K562 (cell line): ENCODE data around the gene EEFSEC. TPM values are rescaled to one million over a fixed set of nuclear protein-coding genes. Genes with fewer than 3 reads are reported as not detected.
A peak's percentile ranks its signal among the peaks of the same experiment; 100 is the strongest.

Source experiments
- ARID3A ChIP-seq: IDR thresholded peaks from 2 replicates; pipeline ENCODE4 v1.6.1; 2012; ENCODE audit warnings: low read depth, low read length, improper control_type of control experiment, borderline replicate concordance
- CEBPB ChIP-seq: fragments of 450-650 bp; IDR thresholded peaks from 2 replicates; pipeline ENCODE4 v1.6.1; 2016; ENCODE audit warnings: missing genetic modification characterization, missing compliant biosample characterization
- FOXK2 ChIP-seq, 2 experiments: fragments of 450-650 bp; IDR thresholded peaks in 1 of 2; conservative IDR thresholded peaks in 1 of 2; 2 replicates each; pipeline ENCODE4 v1.6.1; 2016; ENCODE audit warnings: low read depth in 2 of 2, mild to moderate bottlenecking in 1 of 2
- LEF1 ChIP-seq: fragments of 450-650 bp; IDR thresholded peaks from 2 replicates; pipeline ENCODE4 v1.6.1; 2016; ENCODE audit warnings: mild to moderate bottlenecking
- MTA2 ChIP-seq: fragments of 450-650 bp; IDR thresholded peaks from 2 replicates; pipeline ENCODE4 v1.6.1; 2016; ENCODE audit warnings: low read depth
- NBN ChIP-seq: fragments of 450-650 bp; IDR thresholded peaks from 2 replicates; pipeline ENCODE4 v1.6.1; 2016; ENCODE audit warnings: low read depth, mild to moderate bottlenecking
- OTX1 ChIP-seq: fragments of 450-650 bp; formaldehyde crosslinking; IDR thresholded peaks from 2 replicates; pipeline ENCODE4 v1.4.0; 2022; ENCODE audit warnings: mild to moderate bottlenecking
- RAD21 ChIP-seq, 2 experiments: fragments of 250-450 bp in 1 of 2; fragments of 450-650 bp in 1 of 2; sonication (Bioruptor Pico) in 1 of 2; formaldehyde crosslinking in 1 of 2; IDR thresholded peaks in 1 of 2; conservative IDR thresholded peaks in 1 of 2; 2 replicates each; pipeline versions ENCODE4 v1.4.0 to v1.8.0; 2020 to 2022; ENCODE audit warnings: mild to moderate bottlenecking in 2 of 2, moderate library complexity in 1 of 2
- RBFOX2 ChIP-seq: fragments of 200-400 bp; formaldehyde crosslinking; IDR thresholded peaks from 2 replicates; pipeline ENCODE4 v1.6.1; 2017; ENCODE audit warnings: low read depth, mild to moderate bottlenecking, low read length, moderate library complexity
- RBM17 ChIP-seq: fragments of 200-400 bp; formaldehyde crosslinking; IDR thresholded peaks from 2 replicates; pipeline ENCODE4 v1.6.1; 2017; ENCODE audit warnings: low read depth, mild to moderate bottlenecking, low read length, borderline replicate concordance
- ZBTB7A ChIP-seq: IDR thresholded peaks from 2 replicates; pipeline ENCODE4 v1.6.1; 2011; ENCODE audit warnings: low read depth, mild to moderate bottlenecking, low read length, moderate library complexity, borderline replicate concordance; ENCODE audit not compliant: control insufficient read depth
- polyA plus RNA-seq, 8 experiments: library from polyadenylated mRNA; depleted of rRNA in 4 of 8; stranded (reverse) in 5 of 8; unstranded in 3 of 8; fragments of >200 nt; fragmentation: Nextera tagmentation in 2 of 8; fragmentation: Illumina TruSeq in 1 of 8; extraction: Ambion mirVana in 2 of 8; extraction: Trizol in 1 of 8; gene quantifications; 2 replicates each; pipeline versions ENCODE4 v1.2.1 to v1.2.3, GENCODE V29; 2011 to 2014; ENCODE audit warnings: inconsistent platforms in 1 of 8, missing spikeins in 1 of 8
- total RNA-seq, 7 experiments: library from RNA; depleted of rRNA in 6 of 7; stranded (reverse); fragments of >200 nt in 6 of 7; fragmentation: Illumina TruSeq in 2 of 7; extraction: Trizol in 2 of 7; gene quantifications; 2 replicates each; pipeline versions ENCODE4 v1.2.1 to v1.2.3, GENCODE V29; 2011 to 2021; ENCODE audit warnings: low replicate concordance in 1 of 7
- TF ChIP-seq, protein P1 (sequence below): fragments of 250-450 bp; sonication (Bioruptor Pico); IDR thresholded peaks from 2 replicates; pipeline ENCODE4 v1.4.0; 2020; ENCODE audit warnings: mild to moderate bottlenecking, moderate library complexity

EEFSEC gene
- total and polyA plus RNA-seq, 9 of the 15 experiments (the other 6 are each of a cell fraction or from before 2014, with no cell fraction given), result 0.35 to 11.8 (median 7.7) TPM

DNA sequence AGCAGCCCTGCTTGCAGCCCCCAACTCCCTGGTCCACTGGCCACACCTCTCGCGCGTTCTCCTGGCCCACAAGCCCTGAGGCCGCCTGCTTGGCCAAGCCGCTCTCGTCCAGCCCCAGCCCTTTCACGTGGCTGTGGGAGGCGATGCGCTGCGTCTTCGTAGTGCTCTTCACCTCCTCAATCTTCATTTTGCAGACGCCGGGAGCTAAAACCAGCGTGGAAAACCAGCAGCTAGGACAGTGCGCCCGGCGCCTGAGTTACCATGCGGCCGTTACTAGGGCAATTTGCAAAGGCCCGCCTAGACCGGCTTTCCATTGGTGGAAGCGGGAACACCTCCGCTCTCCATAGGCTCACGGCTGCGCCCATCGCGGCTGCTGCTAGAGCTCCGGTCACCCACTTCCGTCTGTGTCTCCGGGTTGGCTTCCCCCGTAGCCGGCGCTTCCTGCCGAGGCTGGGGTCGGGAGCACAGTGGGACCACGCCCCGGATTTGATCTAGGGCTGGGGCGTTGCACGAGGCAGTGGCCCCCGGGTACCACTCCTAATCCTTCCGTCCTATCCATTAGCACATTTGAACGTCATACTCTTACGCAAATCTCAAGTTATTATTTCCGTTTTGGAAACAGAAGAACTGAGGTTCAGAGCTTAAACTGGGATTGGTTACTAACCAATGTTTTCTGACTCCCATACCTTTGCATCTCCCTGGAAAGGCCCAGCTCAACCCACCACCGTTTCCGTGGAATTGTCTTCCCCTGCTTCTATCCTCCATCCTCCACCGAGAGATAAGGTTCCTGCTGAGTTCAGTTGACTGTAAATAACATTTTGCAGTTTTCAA lies 29.5 kb upstream of the EEFSEC start, which contains the start of gene RUVBL1 (continued):
- TF ChIP-seq RAD21 (CRISPR knock-in tag; conservative IDR thresholded peaks at IDR 0.05 in 1 of 2, IDR thresholded peaks at IDR 0.05 in 1 of 2) (0 out of 4 replicates have a peak, but pooled peaks of 1 of the 2 experiments have one; percentile 13), OTX1 (no peak), ZBTB7A (peak; percentile 84), ARID3A (peak; percentile 42; the same call in 1 of the 2 replicates), RBM17 (no peak), MTA2 (0 out of 2 replicates have a peak, but pooled peaks have one; percentile 52), FOXK2 (conservative IDR thresholded peaks at IDR 0.05 in 1 of 2, IDR thresholded peaks at IDR 0.05 in 1 of 2; ENCODE audit: low read depth in 2 of 2) (peak; percentile 54 to 58; a peak in 3 of 4 replicates), NBN (peak; percentile 57; the same call in 1 of the 2 replicates), LEF1 (0 out of 2 replicates have a peak, but pooled peaks have one; percentile 22), RBFOX2 (peak; percentile 90), CEBPB (tag) (peak; percentile 91)
- TF ChIP-seq, protein P1, sequence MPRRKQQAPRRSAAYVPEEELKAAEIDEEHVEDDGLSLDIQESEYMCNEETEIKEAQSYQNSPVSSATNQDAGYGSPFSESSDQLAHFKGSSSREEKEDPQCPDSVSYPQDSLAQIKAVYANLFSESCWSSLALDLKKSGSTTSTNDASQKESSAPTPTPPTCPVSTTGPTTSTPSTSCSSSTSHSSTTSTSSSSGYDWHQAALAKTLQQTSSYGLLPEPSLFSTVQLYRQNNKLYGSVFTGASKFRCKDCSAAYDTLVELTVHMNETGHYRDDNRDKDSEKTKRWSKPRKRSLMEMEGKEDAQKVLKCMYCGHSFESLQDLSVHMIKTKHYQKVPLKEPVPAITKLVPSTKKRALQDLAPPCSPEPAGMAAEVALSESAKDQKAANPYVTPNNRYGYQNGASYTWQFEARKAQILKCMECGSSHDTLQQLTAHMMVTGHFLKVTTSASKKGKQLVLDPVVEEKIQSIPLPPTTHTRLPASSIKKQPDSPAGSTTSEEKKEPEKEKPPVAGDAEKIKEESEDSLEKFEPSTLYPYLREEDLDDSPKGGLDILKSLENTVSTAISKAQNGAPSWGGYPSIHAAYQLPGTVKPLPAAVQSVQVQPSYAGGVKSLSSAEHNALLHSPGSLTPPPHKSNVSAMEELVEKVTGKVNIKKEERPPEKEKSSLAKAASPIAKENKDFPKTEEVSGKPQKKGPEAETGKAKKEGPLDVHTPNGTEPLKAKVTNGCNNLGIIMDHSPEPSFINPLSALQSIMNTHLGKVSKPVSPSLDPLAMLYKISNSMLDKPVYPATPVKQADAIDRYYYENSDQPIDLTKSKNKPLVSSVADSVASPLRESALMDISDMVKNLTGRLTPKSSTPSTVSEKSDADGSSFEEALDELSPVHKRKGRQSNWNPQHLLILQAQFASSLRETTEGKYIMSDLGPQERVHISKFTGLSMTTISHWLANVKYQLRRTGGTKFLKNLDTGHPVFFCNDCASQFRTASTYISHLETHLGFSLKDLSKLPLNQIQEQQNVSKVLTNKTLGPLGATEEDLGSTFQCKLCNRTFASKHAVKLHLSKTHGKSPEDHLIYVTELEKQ (CRISPR knock-in tag), result no peak
- TF ChIP-seq, all 486 proteins: peak for 129
